OCI-M1 (cell line): ENCODE results near the gene HYAL3.

ENCODE experiments used
- DNase-seq: peaks from one replicate; lab custom pipeline; 2025; lab: John Stamatoyannopoulos, UW

Gene HYAL3

DNA sequence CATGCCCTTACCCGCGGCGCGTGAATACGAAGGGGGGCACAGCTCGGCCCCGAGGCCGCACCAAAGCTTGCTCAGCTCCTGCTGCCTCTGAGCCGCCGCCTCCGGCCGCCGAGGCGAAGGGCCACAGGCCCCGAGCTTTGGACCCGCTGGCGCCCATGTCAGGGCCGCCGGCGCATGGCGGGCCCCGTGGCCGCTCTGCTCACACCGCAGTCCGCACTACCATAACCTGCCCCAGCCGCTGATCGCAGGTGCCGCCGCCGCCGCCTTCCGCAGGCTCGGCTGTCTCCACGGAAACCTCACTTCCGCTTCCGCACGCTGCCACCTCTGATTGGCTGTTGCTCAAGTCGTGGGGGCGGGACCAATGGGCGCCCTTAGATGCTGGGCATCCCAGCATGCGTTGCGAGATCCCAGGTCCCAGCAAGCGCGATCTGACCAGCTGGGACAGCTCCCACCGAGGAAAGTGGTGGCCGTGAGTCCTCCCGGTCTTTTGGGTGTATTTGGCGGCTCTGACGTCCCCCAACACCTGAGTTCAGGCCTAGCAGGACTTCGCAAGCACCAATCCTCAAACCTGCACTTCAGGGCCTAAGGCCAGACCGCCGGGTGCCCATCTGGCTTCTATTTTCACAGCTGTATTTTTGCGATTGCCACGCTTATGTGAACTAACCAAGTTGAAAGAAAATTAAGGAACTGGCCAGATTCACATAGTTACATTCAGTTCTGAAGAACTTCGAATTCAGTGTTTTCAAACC, 28.9 kb upstream of the HYAL3 start, which contains the start of gene TUSC2:
TUSC2 (minus strand) TSS at position 281 of the 749 bp plus-strand sequence; CDS start at position 157, 124 bp downstream.
- DNase-seq = peak; percentile 96

DNA sequence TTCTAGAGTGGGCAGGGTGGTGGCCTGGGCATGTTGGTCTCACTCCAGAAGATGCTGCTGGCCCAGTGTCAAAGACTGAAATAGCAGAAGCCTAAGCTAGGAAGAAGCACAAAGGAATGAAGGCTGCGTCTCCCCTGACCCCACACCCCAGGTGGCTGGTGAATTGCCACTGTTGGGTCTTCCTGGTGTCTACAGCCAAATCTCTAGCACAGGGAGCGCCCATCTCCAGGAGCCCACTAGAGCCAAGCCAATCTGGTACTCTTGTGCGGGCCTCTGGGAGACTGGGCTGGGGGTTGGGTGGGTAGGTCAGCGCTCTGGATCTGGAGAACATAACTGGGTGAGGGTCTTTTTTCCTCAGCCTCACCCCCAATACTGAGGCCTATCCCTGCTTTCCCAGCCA, 27.9 kb upstream of the HYAL3 start:
- DNase-seq = no peak

DNA sequence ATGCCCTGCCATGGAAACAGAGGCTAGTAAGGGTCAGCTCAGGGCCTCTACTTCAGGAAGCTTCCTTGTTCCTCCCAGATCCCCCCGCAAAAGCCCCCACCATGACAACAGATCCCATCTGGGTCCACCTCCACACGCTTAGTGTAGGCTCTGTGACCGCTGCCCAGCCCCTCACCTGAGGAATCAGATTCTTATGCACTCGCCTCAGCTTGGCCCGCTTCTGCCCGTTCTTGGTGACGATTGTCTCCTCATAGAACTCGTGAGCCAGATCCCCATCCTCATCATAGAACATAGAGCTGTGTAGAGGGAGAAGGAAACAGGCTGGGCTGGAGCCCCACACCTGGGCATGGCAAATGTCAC, 27.0 kb upstream of the HYAL3 start:
- no peak for DNase-seq

DNA sequence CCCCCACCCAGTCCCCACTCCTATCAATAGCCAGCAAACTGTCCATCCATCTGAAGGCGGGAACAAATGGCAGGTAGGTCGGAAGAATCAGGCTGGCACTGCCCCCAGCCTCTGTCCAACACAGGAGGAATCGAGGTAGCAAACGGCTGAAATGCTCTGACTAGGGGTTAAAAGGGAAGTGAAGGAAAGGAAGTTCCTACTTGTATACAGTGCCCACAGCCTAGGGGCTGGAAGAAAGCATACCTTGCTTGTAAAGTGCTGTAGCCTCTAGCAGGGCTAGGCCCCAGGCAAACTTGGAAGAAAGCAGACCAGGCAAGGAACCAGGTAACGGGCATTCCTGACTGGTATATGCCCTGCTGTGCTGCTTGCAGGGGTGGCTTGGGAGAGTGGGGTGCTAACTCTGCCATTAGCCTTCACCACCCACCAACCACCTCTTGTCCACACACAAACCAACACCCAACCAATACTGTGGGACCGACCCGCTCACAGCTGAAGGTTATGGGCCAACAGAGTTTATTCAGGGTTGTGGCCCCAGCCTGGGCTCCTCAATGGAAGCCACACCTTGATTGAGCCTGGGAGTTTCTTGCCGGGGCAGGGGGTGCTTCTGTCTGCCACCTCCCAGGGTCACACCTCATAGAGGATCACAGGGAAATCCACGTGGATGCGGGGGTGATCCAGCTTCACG, 26.4 kb upstream of the HYAL3 start:
- DNase-seq = no peak

DNA sequence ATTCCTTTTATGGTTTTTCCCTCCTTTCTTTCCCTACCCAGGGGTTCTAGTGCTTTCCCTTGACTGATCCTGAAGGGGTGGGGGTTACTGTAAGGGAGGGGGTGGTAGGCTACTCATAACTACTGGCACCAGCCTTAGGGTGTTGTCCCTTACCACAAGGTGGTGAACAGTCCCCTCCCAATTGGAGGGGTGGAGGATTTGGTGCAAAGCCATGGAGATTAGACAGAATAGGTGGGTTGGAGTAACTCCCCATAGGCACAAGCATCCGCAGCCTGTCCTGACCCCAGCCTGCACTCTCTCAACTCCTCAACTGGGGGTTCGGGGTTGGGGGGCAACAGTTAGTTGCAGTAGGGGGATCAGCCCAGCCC, 25.9 kb upstream of the HYAL3 start:
- DNase-seq = no peak

DNA sequence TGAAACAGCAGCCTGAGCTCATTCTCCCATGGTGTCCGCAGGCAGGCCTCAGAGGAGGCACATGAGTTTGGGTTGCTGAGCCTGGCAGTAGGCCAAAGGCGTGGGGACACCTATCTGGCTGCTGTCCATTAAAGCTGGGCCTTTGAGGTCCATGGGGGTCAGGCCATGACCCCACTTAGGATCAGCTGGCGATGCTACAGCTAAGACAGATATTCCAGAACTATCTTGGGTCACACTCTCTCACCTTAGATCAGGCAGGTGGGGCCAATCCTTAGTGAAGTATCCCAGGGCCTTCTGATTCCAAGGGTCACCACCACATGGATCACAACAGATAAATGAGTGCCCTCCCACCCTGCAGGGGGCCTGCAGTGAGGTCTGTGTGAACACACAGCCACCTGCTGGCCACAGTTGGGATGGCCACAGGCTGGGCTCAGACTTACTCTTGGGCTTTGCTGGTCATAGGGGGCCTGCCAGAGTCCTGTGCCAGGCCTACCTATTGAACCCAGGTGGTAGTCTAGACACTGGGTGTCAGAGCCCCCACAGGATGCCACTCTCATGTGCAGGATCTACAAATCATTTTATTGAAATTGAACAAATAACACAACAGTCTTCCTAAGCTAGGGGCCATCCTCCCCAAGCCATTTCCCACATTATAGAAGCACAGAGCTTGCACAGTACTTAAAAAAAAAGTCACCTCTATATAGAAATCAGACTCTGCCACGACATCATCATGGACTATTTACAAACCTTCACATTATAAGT, 25.3 kb upstream of the HYAL3 start:
- DNase-seq = peak; percentile 72

DNA sequence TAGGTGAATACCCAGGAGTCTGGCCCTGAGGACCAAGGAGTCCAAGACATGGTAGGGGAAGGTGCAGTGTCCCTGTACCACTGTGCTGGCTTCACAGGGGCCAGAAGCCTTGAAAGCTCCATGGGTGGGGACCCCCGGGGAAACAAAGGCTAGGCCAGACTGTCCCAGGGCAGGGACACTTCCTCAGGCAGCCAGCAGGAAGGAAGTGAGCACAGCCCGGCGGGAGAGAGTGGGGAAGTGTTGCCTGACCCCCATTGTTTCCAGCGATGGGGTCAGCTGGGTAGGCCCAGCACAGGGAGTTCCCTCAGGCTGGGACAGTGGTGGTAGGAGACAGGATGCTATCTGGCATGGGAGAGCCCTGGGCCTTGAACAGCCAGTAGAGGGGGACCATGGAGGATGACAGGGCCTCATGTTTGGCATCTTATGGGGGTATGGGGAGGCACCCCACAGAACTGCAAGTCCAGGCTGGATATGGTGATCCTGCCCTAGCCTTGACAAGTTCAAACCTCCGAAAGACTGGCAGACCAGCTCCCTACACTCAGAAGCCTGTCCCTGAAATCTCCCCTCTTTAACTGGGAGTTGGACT, 24.5 kb upstream of the HYAL3 start:
- no peak for DNase-seq

DNA sequence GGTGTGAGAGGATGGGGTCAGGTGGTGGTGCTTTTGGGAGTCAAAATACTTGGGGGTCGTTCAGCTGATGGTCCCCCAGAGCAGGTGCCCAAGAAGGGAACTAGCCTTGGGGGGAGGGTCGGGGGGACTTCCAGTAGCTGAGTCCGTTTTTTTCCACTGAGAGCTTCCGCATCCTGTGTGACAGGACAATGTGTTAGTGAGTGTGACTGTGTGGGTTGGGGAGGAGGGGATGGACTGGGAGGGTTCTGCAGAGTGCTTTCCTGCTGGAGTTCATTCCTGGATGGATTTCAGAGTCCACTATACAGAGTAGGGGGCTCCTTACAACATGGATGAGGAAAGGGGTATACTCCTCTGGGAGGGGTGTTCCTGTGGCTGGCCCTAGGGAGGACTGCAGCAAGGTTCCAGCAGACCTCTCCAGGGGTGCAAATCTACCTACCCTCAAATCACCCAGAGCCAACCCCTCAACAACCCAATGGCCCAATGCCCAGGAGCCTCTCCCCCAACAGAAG, 23.9 kb upstream of the HYAL3 start:
- DNase-seq = no peak

DNA sequence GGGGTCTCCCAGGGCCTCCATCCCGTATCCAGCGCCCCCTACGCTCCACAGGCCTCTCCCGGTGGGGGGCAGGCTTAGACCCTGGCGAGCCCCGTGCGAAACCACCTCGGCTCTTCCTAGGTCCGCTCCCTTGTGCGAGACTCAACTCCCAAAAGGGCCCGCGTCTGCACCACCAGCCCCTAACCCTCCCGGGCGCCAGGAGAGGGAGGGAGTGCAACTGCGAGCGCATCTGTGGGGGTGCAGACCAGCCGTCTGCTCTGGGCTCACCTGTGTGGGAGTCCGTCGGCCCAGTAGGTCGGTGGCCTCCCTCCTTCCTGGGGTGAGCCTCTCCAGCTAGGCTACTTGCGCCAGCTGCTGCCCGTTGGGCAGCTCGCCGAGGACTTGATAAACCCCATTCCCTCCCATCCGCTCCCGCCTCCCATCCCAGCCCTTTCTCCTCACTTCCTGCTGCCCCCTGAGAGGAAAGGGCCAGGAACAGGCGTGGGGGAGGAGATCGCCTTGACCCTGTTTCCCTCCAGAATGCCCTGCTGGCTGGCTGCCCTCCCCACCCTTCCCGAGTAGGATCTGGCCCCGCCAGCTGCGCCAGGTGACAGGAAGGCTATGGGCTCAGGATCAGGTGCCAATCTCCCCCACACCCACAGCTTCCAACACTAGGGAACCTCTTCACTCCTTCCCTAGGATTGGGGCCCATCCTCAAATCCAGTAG, 23.3 kb upstream of the HYAL3 start, which contains the start of gene HYAL2:
HYAL2 (minus strand) TSS at position 360 of the 706 bp plus-strand sequence. CDS start 2,256 bp downstream, outside the sequence.
- no peak for DNase-seq

DNA sequence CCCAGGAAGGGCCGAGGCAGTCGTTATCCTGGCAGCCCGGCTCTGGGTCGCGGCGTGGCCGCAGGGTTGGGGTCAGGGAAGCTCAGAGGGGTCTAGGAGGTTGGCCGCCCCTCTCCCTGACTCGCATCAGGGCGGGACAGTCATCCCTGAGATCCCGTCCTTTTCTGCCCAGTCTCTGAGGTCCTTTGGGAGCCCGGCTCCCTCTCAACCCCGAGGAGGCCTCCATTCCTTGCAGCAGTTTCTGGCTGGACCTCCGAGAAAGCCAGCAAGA, 22.8 kb upstream of the HYAL3 start:
- no peak for DNase-seq

DNA sequence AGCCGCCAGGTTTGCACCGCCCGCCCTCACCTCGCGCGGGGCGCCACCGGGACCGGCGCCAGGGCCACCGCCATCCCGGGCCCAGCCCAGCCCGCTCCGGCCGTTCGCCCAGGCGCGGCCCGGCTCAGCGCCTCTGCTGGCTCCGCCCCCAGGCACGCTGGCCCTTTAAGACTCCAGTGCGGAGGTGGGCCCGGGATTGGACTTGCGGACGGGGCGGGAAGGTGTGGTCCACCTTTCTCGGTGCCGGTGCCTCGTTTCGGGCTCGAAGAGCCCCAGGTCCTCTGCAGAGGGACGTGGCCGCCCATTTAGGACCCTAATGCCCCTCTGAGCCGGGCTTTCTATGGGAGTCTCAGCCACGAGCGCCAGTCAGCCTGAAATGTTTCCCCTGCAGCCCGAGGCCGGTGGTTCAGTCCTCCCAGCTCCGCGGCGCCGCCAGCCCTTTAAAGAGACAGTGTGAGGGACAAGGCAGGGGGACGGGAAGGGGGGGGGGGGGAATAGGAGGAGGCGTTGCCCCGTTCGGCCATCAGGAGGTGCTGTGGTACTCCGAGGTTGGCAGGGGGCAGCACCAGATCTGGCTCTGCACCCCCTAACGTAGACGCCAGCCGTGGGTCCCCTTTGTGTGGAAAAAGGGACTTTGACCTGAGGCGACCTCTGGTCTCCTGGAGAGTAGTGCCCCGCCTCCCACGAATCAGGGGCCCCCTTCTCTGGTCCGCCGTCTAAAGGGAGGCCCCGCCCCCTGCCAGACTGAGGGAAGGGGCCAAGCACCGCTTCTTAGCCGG, 22.3 kb upstream of the HYAL3 start:
- DNase-seq = peak; percentile 87

DNA sequence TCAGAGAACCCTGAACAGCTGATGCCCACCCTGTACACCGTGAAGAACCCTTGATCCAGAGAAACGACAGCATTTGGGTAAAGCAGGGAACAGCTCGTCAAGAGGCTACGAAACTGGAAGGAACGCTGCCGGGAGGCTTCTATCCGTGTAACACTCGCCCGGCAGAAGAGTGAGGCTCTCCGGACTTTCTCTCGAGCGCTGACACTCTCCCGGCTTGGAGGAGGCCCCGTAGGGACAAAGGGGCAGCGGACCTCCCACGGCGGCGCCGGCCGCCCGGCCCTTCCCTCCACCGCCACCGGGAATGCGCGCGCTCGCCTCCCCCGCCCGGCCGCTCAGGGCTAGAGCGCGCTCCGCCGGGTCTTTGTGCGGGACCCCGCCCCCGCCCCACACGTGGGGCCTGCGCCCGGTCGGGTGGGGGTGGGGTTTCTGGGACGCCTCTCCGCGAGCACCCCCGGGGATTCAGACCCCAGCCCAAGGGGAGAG, 21.7 kb upstream of the HYAL3 start:
- DNase-seq = peak; percentile 79

DNA sequence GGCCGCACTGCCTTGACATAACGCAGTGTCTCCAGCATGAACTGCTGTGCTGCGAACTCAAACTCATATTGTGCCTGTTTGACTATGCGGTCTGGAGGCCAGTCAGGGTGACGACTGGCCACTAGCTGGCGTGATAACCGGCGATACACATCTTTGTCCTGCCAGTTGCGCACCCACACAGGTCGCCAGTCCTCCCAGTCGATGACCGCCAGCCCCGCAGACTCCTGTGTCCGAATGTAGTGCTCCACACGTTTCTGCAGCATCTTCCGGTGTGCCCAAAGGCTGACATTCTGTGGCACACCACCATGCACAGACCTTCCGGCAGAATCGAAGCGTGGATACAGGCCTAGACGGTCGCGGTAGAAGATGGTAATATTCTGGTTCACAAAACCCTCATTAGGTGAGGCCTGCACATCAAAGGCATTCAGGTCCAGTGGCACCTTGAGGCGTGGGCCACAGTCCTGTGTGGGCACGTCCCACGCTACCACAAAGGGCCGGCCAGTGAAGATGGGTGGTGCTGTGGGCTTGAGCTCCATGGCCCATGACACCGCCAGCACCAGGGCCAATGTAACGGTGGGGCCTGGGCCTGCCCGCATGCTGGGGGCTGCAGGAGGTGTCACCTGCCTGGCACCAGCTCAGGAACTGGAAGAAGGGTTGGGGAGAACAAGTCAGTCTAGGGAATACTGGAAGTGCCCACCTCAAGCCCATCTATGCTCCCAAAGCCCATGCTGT, 20.9 kb upstream of the HYAL3 start:
- no peak for DNase-seq

DNA sequence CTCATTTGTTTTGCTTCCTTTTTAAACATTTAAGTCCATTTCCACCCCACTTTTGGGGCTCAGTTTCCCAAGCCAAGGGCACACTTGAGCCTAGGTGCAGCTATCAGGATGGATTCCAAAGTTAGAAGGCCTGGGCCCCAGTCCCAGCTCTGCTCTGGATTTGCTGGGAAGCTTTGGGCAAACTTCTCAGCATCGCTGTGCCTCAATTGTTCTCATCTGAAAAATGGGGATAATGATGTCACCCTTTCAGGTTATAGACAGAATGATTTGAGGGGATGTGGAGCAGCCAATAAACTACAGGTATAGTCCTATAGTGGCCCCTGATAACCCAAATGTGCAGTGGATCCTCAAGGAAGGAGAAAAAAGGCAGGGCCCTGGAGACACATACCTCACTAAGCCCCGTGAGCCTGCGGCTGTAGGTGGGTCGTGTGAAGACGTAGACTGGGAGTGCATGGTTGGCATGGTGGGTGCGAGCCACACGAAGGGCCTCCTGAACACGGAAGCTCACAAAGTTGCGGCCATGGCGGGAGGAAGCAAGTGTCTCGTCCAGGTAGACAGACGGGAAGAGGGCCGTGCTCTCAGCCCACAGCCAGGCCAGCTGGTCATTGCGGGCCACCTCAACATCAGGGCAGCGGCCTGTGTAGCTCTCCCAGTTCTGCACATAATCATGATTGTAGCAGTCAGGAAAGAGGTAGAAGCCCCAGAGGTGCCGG, 20.1 kb upstream of the HYAL3 start:
- no peak for DNase-seq

DNA sequence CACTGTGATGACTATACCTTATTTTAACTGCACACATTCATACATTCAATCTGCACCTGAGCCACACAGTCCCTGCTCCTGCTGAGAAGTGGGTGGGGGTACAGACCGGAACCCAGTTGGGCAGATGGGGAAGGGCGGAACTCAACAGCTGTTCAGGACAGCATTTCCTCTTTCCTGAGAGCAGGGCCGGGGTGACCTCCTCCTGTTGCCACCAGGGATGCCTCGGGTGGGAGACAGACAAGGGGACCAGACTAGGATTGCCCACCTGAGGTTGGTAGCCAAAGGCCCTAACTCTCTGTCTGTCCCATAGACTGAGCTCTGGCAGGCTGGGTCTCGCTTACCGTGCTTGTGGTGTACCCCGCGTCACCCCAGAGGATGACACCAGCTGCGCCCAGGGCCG, 19.4 kb upstream of the HYAL3 start:
- DNase-seq = no peak

DNA sequence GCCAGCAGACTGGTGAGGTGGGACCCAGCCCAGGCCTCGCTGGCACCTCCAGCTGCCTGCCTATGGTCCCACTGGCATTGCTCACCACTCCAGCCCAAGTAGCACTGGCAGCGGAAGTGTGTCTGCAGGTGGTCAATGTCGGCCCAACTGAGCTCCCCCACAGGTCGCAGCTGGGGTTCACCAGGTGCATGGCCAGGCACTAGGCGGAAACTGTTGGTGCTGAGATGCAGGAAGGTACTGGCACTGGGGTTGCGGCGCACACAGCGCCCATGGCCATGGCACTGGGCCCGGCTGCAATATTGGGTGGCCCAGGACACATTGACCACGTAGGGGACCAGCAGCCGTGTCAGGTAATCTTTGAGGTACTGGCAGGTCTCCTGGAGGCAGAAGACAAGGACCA, 19.0 kb upstream of the HYAL3 start:
- no peak for DNase-seq

DNA sequence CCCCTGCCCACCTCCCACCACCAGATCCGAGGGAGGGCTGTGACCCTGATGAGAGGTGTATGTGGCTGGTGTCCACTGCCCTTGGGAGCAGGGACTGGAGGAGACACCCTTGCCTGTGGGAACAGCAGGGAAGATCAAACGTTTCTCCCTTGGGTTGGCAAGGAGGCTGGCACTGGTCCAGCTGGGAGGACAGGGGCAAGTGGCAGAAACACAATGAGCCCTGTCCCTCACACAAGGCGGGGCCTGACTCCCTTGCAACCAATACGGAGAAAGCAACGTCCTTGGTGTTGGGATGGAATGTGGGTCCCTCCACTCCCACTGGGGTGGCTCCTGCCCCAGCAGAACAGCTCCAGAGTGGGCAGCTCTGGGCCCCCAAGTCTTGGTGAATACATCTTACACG, 18.1 kb upstream of the HYAL3 start:
- no peak for DNase-seq

DNA sequence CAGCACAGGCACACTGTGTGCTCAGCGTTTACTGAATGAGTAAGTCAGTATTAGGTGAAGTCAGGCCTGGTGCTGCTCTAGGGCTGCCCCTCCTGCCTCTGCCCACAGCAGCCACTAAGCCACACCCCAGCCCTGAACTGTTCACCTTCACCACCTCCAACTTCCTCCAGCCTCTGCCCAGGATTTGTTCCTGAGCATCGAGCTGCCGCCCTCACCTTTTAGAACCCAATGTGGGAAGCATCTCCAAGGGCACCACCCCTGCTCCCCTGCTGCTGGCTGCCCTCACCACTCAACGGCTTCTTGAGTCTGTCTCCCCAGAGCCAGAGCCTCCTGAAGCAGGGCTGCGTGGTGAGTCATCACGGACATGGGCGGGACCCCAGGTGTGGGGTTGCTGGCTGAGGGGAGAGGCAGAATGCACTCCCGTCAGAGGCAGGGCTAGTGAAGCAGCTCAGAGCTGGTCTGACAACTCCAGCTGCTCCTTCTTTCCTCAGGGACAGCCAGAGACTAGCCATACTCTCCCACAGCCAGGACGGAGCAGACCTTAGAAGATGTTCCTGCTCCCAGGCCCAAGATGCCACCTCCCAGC, 17.5 kb upstream of the HYAL3 start:
- no peak for DNase-seq

DNA sequence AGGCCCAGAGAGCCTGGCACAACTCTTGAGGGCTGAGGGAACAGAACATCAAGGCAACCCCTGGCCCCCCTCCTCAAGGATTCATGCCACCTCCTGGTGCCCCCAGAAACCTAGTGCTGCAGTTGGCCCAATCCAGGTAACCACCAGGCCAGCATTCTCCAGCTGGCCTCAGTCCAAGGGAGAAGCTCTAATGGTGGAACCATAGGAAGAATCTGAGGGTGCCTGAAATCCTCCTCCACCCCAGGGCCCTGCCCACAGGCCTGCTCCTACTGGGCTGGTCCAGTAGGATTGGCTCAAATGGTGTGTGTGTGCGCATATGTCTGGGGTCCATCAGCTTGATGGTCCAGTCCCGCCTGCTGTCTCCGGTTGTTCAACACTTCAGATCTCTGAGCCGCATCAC, 15.6 kb upstream of the HYAL3 start:
- DNase-seq = no peak
